OCI-LY1 (cell line): ENCODE results near the gene MCAT.

Source experiments
- CTCF ChIP-seq: fragments of 200-600 bp; sonication (generic), shearing (Covaris generic); IDR thresholded peaks from 2 replicates; pipeline ENCODE4 v1.5.1; 2017; ENCODE audit warnings: mild to moderate bottlenecking, antibody characterized with exemption, low read length, moderate library complexity, mixed read lengths
- EZH2 ChIP-seq: fragments of 200-600 bp; sonication (generic), shearing (Covaris generic); IDR thresholded peaks from 2 replicates; pipeline ENCODE4 v1.8.0; 2017; ENCODE audit warnings: borderline replicate concordance, mixed run types, mild to moderate bottlenecking, antibody characterized with exemption, low read length, moderate library complexity, mixed read lengths

DNA sequence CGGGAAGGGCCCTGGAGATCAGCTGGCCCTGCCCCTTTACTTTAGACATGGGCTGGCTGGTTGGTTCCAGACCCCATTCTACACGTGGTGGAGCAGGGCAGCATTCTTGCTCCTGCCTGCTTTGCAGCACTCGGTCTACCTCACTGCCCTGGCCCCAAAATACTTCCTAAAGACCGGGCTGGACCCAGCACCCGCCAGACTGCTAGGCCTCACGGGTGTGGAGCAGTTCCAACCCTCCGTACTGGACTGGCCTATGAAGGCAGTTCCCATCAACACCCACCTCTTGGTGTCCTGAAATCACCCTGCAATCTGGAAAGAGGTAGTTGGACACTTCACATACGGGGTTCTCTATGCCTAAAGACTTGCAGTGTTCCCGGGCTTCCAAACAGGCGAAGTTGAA lies 6.4 kb downstream of the MCAT start:
- TF ChIP-seq CTCF (no peak), EZH2 (no peak)
